T47D (cell line): ENCODE results near the gene MAD1L1.

Source experiments
- DNase-seq, 2 experiments: peaks; one replicate each; pipeline versions ENCODE4 v3.0.0 to v3.0.0-alpha.2; 2011 to 2012; ENCODE audit warnings: low read depth in 1 of 2, low spot score in 1 of 2
- JUND ChIP-seq: IDR thresholded peaks from 2 replicates; pipeline ENCODE4 v1.6.1; 2012; ENCODE audit warnings: low read depth
- in situ Hi-C: cut with HindIII; loops from 2 replicates; pipeline ENCODE4 v1.10.0; 2016; ENCODE audit warnings: low sequenced_read_pairs, low pct_unique_long_range_greater_than_20kb

Gene MAD1L1

GRCh38 chr7:1923409-1924257, 309.1 kb downstream of the MAD1L1 start:
- in situ Hi-C loops, result no loop called here
- TF ChIP-seq JUND, result no peak
- no peak for DNase-seq

- in situ Hi-C loops, result no loop called here
- peak; percentile 38 to 64 for DNase-seq
- no peak for TF ChIP-seq JUND
These were observed 309.9 kb downstream of the MAD1L1 start for GRCh38 chr7:1922870-1923236.

DNA sequence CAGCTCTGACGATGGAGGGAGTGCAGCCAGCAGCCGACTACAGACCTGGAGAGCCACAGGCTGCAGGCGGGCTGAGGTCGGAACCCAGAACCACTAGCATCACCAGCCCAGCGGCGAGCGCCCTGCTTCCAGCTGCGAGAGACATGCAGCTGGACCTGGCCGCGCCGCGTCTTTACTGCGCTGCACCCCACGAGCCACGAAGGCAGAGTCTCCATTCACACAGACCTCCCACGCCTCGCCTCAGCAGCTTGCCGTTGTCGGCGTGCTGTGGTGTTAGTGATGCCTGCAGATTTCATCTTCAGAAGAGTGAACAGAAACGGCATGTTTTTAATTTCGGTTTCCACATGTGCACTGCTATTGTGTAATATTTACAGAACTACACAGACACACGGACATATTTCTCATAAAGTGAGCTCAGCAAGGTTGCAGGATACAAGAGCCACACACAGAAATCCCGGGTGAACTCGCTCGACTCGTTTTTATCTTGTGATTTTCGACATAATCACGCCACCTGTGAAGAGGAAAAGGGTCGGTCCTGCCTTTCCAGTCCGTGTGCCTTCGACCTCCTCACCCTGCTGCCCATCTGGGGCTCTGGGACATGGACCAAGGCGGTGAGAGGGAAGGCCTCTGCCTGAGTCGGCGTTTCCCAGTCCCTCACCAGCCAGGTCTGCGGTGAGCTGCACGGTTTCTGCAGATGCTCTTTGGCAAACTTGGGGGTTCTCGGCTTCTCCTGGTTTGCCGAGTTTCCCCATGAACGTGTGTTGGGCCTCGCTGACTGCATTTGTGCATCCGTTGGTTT, 310.5 kb downstream of the MAD1L1 start:
- TF ChIP-seq JUND, result no peak
- in situ Hi-C loops, result no loop called here
- DNase-seq, result peak; percentile 46 to 61

- no peak for TF ChIP-seq JUND
- no peak for DNase-seq
- in situ Hi-C loops, result no loop called here
These were observed 311.9 kb downstream of the MAD1L1 start for GRCh38 chr7:1920881-1921280.

DNA sequence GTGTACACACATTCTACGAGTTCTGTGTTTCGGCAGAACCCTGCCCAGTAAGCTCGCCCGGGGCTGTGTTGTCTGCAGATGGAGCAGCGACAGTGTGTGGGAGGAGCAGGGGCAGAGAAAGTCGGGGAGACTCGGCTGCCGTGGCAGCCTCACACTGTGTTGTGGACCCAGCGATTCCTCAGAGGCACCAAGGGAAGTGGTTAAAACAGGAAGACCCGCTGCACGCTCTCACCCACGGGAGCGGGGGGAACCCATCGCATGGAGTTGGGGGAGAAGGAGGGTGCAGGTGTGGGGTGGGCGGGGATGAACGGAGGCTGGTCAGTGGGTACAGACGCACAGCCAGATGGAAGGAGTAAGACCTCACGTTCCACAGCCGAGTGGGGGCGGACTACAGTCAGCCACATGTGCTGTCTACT, 312.5 kb downstream of the MAD1L1 start:
- no peak for TF ChIP-seq JUND
- no peak for DNase-seq
- in situ Hi-C loops, result no loop called here

DNA sequence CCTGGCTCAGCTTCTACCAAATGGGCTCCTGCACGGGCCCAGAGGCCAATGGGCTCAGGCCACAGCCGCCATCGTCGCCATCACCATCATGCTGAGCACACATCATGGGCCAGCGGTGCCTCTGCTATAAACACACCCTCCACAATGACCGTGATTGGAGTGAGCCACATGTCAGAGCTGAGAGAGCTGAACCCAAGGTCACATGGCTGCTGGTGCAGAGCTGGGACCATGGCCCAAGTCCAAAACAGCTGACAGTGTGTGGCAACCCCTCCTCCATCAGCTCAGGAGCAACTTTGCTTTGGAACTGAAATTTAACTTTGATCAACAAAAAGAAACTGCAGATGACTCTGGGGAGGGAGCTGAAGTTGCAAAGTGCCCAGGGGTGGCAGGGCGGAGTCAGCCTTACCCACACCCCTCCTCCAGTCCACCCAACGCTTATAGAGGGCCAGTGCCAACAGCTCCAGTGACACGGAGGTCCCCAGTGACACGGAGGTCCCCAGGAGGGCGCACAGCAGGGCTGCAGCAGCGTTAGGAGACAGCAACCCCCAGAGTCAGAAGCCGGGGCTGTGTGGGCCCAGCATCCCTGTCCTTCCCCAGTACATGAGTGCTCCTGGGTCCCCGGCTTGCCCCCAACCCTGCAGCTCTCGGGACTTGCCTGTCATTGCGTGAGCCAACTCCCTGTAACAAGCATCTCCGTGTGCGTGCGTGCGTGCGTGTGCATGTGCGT, 313.0 kb downstream of the MAD1L1 start:
- DNase-seq, result no peak
- no peak for TF ChIP-seq JUND

GRCh38 chr7:1918881-1919525, 313.7 kb downstream of the MAD1L1 start:
- in situ Hi-C loops, result no loop called here
- no peak for DNase-seq
- TF ChIP-seq JUND, result no peak

More for the DNA sequence above, 313.0 kb downstream of the MAD1L1 start:
- in situ Hi-C loops, result no loop called here

- no peak for TF ChIP-seq JUND
- in situ Hi-C loops, result no loop called here
- DNase-seq, result no peak
These were observed 314.6 kb downstream of the MAD1L1 start for GRCh38 chr7:1918063-1918645.

DNA sequence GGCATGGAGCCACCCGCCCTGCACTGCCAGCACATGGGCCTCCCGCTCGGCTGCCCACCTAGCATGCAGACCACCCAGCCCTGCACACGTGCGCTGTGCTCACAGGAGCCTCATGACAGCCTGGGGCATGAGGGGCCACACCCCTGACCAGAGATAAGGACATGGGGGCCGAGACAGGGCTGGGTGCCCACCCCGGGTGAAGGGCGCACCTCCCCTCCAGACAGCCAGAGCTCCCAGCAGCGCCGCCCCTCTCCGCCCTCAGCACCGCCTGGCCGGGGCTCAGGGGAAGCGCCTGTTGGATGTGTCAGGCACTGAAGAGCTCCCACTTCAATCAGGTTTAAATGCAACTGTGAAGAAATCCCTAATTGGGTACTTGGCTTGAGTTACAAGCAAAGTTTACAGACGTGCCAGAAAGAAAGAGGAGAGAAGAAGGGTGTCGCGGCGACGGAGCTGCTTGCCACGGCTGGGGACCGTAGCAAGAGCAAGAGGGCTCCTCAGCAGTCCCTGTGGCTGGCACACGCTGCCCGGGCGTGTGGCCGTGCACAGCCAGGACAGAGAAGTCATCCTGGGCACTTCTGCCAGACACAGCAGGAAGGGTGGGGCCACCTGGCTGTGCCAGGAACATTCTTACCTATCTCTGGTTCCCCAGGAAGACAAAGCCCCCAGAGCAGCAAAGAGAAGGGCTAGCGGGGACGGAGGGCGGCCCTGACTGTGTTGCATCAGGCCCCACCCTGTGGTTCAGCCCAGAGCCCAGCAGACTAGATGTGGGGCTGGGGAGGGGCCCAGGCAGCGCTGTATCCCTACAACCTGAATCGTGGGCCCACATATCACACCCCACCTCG, 315.3 kb downstream of the MAD1L1 start:
- in situ Hi-C loops, result no loop called here
- TF ChIP-seq JUND, result no peak
- DNase-seq, result no peak

DNA sequence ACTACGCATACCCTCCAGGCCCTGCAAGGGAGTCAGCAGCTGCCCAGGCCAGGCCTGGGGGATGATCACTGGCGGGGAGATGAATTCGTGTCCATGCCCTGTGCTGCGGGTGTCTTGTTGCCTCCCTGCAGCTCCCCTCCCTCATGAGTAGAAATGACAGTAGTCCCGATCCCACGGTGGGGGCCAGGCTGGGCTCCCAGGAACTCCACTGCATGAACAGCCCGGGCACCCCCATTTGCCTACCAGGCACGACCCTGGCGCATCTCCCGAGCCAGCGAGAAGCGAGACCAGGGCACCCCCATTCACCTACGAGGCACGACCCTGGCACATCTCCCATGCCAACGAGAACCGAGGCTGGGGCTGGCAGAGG, 316.2 kb downstream of the MAD1L1 start:
- DNase-seq, result no peak
- no peak for TF ChIP-seq JUND
- in situ Hi-C loops, result no loop called here

GRCh38 chr7:1915956-1916600, 316.7 kb downstream of the MAD1L1 start:
- TF ChIP-seq JUND, result no peak
- in situ Hi-C loops, result no loop called here
- DNase-seq, result no peak
